K562 (cell line): ENCODE data around the gene MRGPRD. TPM values are rescaled to one million over a fixed set of nuclear protein-coding genes. Genes with fewer than 3 reads are reported as not detected.

Source experiments
- ATAC-seq: fragments of 200-7000 bp; cut with Tn5 transposase; 3 replicates; pipeline ENCODE4 v1.9.1; 2020; ENCODE audit warnings: moderate library complexity
- BruUV-seq: library from RNA; stranded (reverse); fragments of 400-500 nt; replicated peaks from 2 replicates; lab custom pipeline; 2021; lab: Mats Ljungman, UMichigan
- CTCF ChIA-PET: fragments of 300-600 bp; formaldehyde crosslinking; extraction: SDS; loops from one replicate; lab custom pipeline; 2021; ENCODE audit warnings: low intra/inter-chr PET ratio; lab: Yijun Ruan, JAX
- POLR2A ChIA-PET: fragments of 300-600, 350-650 bp; sonication (Branson Sonifier 250); formaldehyde crosslinking; extraction: SDS; loops from one replicate; lab custom pipeline; 2021; ENCODE audit warnings: antibody characterized with exemption, inconsistent platforms; lab: Yijun Ruan, JAX
- DNase-seq, 4 experiments: peaks; one replicate each; pipeline versions ENCODE4 v3.0.0 to v3.0.0-alpha.2; 2011 to 2018; ENCODE audit warnings: low spot score in 3 of 4, mixed read lengths in 3 of 4; ENCODE audit errors: extremely low read depth in 1 of 4
- FAIRE-seq: peaks from 2 replicates; lab custom pipeline; 2011; peaks lifted over from hg19 to GRCh38; lab: Jason Lieb, UNC
- H2AFZ ChIP-seq: 2 replicates; pipeline ENCODE4 v1.6.0; 2011; ENCODE audit warnings: low read depth, low read length, control low read depth, inconsistent platforms
- H3K27ac ChIP-seq: fragments of 200-600 bp; 3 replicates; pipeline ENCODE4 v1.8.0; 2011; ENCODE audit warnings: low read depth, mild to moderate bottlenecking, control low read depth, inconsistent platforms, low read length, moderate library complexity, mixed read lengths; ENCODE audit errors: extremely low read depth
- H3K27me3 ChIP-seq, 2 experiments: fragments of 300-600 bp in 1 of 2; 2 replicates in 1 of 2; 3 replicates in 1 of 2; pipeline versions ENCODE4 v1.6.0 to v1.8.0; 2011; ENCODE audit warnings: inconsistent platforms in 2 of 2, low read length in 2 of 2, mild to moderate bottlenecking in 1 of 2, mixed read lengths in 1 of 2, moderate library complexity in 1 of 2; ENCODE audit not compliant: control insufficient read depth in 2 of 2, insufficient read depth in 2 of 2
- H3K36me3 ChIP-seq: fragments of 300-600 bp; 3 replicates; pipeline ENCODE4 v1.8.0; 2011; ENCODE audit warnings: mild to moderate bottlenecking, low read length, inconsistent platforms; ENCODE audit not compliant: control insufficient read depth, insufficient read depth
- H3K4me1 ChIP-seq, 2 experiments: fragments of 200-600 bp in 1 of 2; replicated peaks in 1 of 2; 2 replicates in 1 of 2; 3 replicates in 1 of 2; pipeline versions ENCODE4 v1.5.1 to v1.8.0; 2011; ENCODE audit warnings: inconsistent platforms in 2 of 2, low read length in 2 of 2, mild to moderate bottlenecking in 1 of 2, mixed read lengths in 1 of 2, moderate library complexity in 1 of 2; ENCODE audit not compliant: control insufficient read depth in 2 of 2, insufficient read depth in 2 of 2
- H3K4me2 ChIP-seq: 2 replicates; pipeline ENCODE4 v1.6.1; 2011; ENCODE audit warnings: low read length, control low read depth, inconsistent platforms, mixed read lengths; ENCODE audit not compliant: insufficient read depth
- H3K4me3 ChIP-seq: fragments of 200-600 bp; sonication (generic), shearing (Covaris generic); 2 replicates; pipeline ENCODE4 v1.5.1; 2016; ENCODE audit warnings: control low read depth, inconsistent platforms
- H3K79me2 ChIP-seq: fragments of 200-600 bp; 3 replicates; pipeline ENCODE4 v1.8.0; 2011; ENCODE audit warnings: low read length, inconsistent platforms; ENCODE audit not compliant: control insufficient read depth, insufficient read depth
- H3K9ac ChIP-seq, 2 experiments: 2 replicates each; pipeline versions ENCODE4 v1.6.0 to v1.6.1; 2011; ENCODE audit warnings: low read depth in 2 of 2, low read length in 2 of 2, control low read depth in 1 of 2, inconsistent platforms in 1 of 2, mild to moderate bottlenecking in 1 of 2, mixed read lengths in 1 of 2; ENCODE audit not compliant: insufficient read depth in 1 of 2
- H3K9me1 ChIP-seq: one replicate; pipeline ENCODE4 v1.6.0; 2011; ENCODE audit warnings: inconsistent platforms, mild to moderate bottlenecking, low read length, moderate library complexity; ENCODE audit not compliant: control insufficient read depth, insufficient read depth
- H3K9me3 ChIP-seq: replicated peaks from 2 replicates; pipeline ENCODE4 v1.5.1; 2011; ENCODE audit warnings: low read depth, low read length, inconsistent platforms; ENCODE audit not compliant: control insufficient read depth, insufficient read depth
- H4K20me1 ChIP-seq: replicated peaks from 2 replicates; pipeline ENCODE4 v1.6.1; 2011; ENCODE audit warnings: low read length, inconsistent platforms, mixed read lengths; ENCODE audit not compliant: control insufficient read depth, insufficient read depth
- CBX3 ChIP-seq, 2 experiments: IDR thresholded peaks; 1 replicate in 1 of 2; 2 replicates in 1 of 2; pipeline ENCODE4 v1.6.1; 2012; ENCODE audit warnings: inconsistent platforms in 2 of 2, low read length in 2 of 2, borderline replicate concordance in 1 of 2, control low read depth in 1 of 2
- NR2C2 ChIP-seq, 2 experiments: fragments of 200-800 bp in 1 of 2; sonication (Bioruptor generic) in 1 of 2; sonication (generic) in 1 of 2; formaldehyde crosslinking in 1 of 2; IDR thresholded peaks; 2 replicates each; pipeline versions ENCODE4 v1.6.1 to v1.8.0; 2016 to 2022; ENCODE audit warnings: mild to moderate bottlenecking in 1 of 2, missing compliant biosample characterization in 1 of 2, missing genetic modification characterization in 1 of 2, missing genetic modification reagents in 1 of 2
- REST ChIP-seq, 2 experiments: fragments of 450-650 bp; formaldehyde crosslinking in 1 of 2; IDR thresholded peaks; 2 replicates each; pipeline versions ENCODE4 v1.4.0 to v1.6.1; 2014 to 2020; ENCODE audit warnings: mild to moderate bottlenecking in 2 of 2, borderline replicate concordance in 1 of 2, low read depth in 1 of 2
- ZNF584 ChIP-seq: fragments of 200-800 bp; sonication (Bioruptor generic); IDR thresholded peaks from 2 replicates; pipeline ENCODE4 v1.6.1; 2016; ENCODE audit warnings: low read depth, mild to moderate bottlenecking, missing genetic modification characterization, missing compliant biosample characterization
- WGBS: fragments of 100-300 bp; shearing (Covaris generic); methylation state at CpG from one replicate; pipeline ENCODE4 v1.1.6; 2016; ENCODE audit warnings: low coverage, mixed read lengths; ENCODE audit not compliant: insufficient coverage; ENCODE audit errors: missing lambda C conversion rate; 5-methylcytosine and 5-hydroxymethylcytosine counted together
- in situ Hi-C: fragments of 300-500 bp; cut with MboI; formaldehyde crosslinking; loops from 4 replicates; pipeline ENCODE4 v1.15.0; 2018; ENCODE audit warnings: inconsistent platforms, mixed read lengths
- intact Hi-C: fragments of 100-400 bp; cut with micrococcal nuclease; formaldehyde crosslinking; loops from 2 replicates; pipeline ENCODE4 v1.14.2; 2022
- polyA plus RNA-seq, 8 experiments: library from polyadenylated mRNA; depleted of rRNA in 4 of 8; stranded (reverse) in 5 of 8; unstranded in 3 of 8; fragments of >200 nt; fragmentation: Nextera tagmentation in 2 of 8; fragmentation: Illumina TruSeq in 1 of 8; extraction: Ambion mirVana in 2 of 8; extraction: Trizol in 1 of 8; gene quantifications; 2 replicates each; pipeline versions ENCODE4 v1.2.1 to v1.2.3, GENCODE V29; 2011 to 2014; ENCODE audit warnings: inconsistent platforms in 1 of 8, missing spikeins in 1 of 8
- total RNA-seq, 7 experiments: library from RNA; depleted of rRNA in 6 of 7; stranded (reverse); fragments of >200 nt in 6 of 7; fragmentation: Illumina TruSeq in 2 of 7; extraction: Trizol in 2 of 7; gene quantifications; 2 replicates each; pipeline versions ENCODE4 v1.2.1 to v1.2.3, GENCODE V29; 2011 to 2021; ENCODE audit warnings: low replicate concordance in 1 of 7
- TF ChIP-seq, protein P1 (sequence below): sonication (generic); formaldehyde crosslinking; IDR thresholded peaks from 2 replicates; pipeline ENCODE4 v1.8.1; 2022; ENCODE audit warnings: missing genetic modification reagents
- TF ChIP-seq, protein P2 (sequence below): fragments of 450-650 bp; IDR thresholded peaks from 2 replicates; pipeline ENCODE4 v1.6.1; 2016
- TF ChIP-seq, protein P3 (sequence below): fragments of 450-650 bp; formaldehyde crosslinking; conservative IDR thresholded peaks from 2 replicates; pipeline ENCODE4 v1.4.0; 2022; ENCODE audit warnings: mild to moderate bottlenecking, missing genetic modification characterization

Gene MRGPRD
- total and polyA plus RNA-seq, 9 of the 15 experiments (the other 6 are each of a cell fraction or from before 2014, with no cell fraction given): not detected

- in situ Hi-C loops: no loop called here
- no peaks in the 10 kb centered on the region for H3K9me1 ChIP-seq
- peak overlapping the region; percentile 1; the same call in 1 of the 2 replicates for H3K4me2 ChIP-seq
- peak overlapping the region; percentile 94 for H2AFZ ChIP-seq
- no peak overlapping the region for H3K4me3 ChIP-seq
- peak; percentile 100 for ATAC-seq
- no peaks in the 10 kb centered on the region for H3K79me2 ChIP-seq
- DNase-seq: peak; percentile 69 to 76 (median 71)
- no peak overlapping the region for H3K9ac ChIP-seq
- CTCF ChIA-PET: no interaction called here
- 51% methylated on average over 16 of the region's 23 CpGs for WGBS
- no peaks in the 10 kb centered on the region for H4K20me1 ChIP-seq
- no peaks in the 10 kb centered on the region for H3K9me3 ChIP-seq
- no peak overlapping the region for H3K27ac ChIP-seq
- intact Hi-C loops: no loop called here
- peaks cover 5 to 8% of the 10 kb centered on the region in 2 experiments; a peak in 3 of 5 replicates for H3K4me1 ChIP-seq
- POLR2A ChIA-PET: interaction anchor here (0.6 kb wide), 1 partner anchor 9 kb away, joined by 3 read pairs; no protein-coding TSS in a partner anchor
- peak; percentile 91 for FAIRE-seq
- no peaks in the 10 kb centered on the region for H3K36me3 ChIP-seq
- H3K27me3 ChIP-seq: peaks cover 25 to 42% of the 10 kb centered on the region in 2 experiments
- BruUV-seq: no TSS peak
- TF ChIP-seq CBX3 (IDR thresholded peaks at IDR 0.05; ENCODE audit: borderline replicate concordance in 1 of 2, low read length in 2 of 2) (no peak; a peak in 1 of 3 replicates), REST (IDR thresholded peaks at IDR 0.05; ENCODE audit: borderline replicate concordance) (peak; percentile 50), REST (CRISPR knock-in tag; IDR thresholded peaks at IDR 0.05; ENCODE audit: low read depth) (no peak), ZNF584 (CRISPR knock-in tag) (no peak), NR2C2 (CRISPR knock-in tag; IDR thresholded peaks at IDR 0.05) (0 out of 2 replicates have a peak, but pooled peaks have one; percentile 28), NR2C2 (tag; IDR thresholded peaks at IDR 0.05) (peak; percentile 86)
- TF ChIP-seq, protein P1, sequence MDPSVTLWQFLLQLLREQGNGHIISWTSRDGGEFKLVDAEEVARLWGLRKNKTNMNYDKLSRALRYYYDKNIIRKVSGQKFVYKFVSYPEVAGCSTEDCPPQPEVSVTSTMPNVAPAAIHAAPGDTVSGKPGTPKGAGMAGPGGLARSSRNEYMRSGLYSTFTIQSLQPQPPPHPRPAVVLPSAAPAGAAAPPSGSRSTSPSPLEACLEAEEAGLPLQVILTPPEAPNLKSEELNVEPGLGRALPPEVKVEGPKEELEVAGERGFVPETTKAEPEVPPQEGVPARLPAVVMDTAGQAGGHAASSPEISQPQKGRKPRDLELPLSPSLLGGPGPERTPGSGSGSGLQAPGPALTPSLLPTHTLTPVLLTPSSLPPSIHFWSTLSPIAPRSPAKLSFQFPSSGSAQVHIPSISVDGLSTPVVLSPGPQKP (CRISPR knock-in tag): no peak
- TF ChIP-seq, protein P2, sequence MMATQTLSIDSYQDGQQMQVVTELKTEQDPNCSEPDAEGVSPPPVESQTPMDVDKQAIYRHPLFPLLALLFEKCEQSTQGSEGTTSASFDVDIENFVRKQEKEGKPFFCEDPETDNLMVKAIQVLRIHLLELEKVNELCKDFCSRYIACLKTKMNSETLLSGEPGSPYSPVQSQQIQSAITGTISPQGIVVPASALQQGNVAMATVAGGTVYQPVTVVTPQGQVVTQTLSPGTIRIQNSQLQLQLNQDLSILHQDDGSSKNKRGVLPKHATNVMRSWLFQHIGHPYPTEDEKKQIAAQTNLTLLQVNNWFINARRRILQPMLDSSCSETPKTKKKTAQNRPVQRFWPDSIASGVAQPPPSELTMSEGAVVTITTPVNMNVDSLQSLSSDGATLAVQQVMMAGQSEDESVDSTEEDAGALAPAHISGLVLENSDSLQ: peak; percentile 96
- TF ChIP-seq, protein P3, sequence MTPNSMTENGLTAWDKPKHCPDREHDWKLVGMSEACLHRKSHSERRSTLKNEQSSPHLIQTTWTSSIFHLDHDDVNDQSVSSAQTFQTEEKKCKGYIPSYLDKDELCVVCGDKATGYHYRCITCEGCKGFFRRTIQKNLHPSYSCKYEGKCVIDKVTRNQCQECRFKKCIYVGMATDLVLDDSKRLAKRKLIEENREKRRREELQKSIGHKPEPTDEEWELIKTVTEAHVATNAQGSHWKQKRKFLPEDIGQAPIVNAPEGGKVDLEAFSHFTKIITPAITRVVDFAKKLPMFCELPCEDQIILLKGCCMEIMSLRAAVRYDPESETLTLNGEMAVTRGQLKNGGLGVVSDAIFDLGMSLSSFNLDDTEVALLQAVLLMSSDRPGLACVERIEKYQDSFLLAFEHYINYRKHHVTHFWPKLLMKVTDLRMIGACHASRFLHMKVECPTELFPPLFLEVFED (CRISPR knock-in tag): 0 out of 2 replicates have a peak, but pooled peaks have one; percentile 20
These were observed 6.2 kb downstream of the MRGPRD start for GRCh38 chr11:68974421-68975194.
